PC-9 (cell line): ENCODE data around the gene TBX5. TPM values are rescaled to one million over a fixed set of nuclear protein-coding genes. Genes with fewer than 3 reads are reported as not detected.

Experiments used
- BruUV-seq: library from RNA; stranded (reverse); fragments of 400-500 nt; replicated peaks from 2 replicates; lab custom pipeline; 2021; lab: Mats Ljungman, UMichigan
- CTCF ChIA-PET: fragments of 300-600 bp; sonication (Branson Sonifier 250); formaldehyde crosslinking; loops from one replicate; lab custom pipeline; 2022; ENCODE audit warnings: antibody characterized with exemption; lab: Charles Lee
- POLR2A ChIA-PET: fragments of 300-600 bp; sonication (Branson Sonifier 250); formaldehyde crosslinking; loops from one replicate; lab custom pipeline; 2022; ENCODE audit warnings: antibody characterized with exemption; ENCODE audit not compliant: unreplicated experiment; lab: Charles Lee
- DNase-seq, 2 experiments: peaks; one replicate each; pipeline versions ENCODE4 v3.0.0 to v3.0.0-alpha.2; 2015 to 2022; ENCODE audit warnings: mixed read lengths in 1 of 2
- H2AFZ ChIP-seq: fragments of 200-600 bp; sonication (generic); 2 replicates; pipeline ENCODE4 v1.8.1; 2017; ENCODE audit warnings: antibody characterized with exemption
- H3F3A ChIP-seq: fragments of 200-600 bp; sonication (generic); 2 replicates; pipeline ENCODE4 v1.8.1; 2017; ENCODE audit warnings: antibody characterized with exemption, mild to moderate bottlenecking, low read depth; ENCODE audit not compliant: insufficient read depth
- H3K27ac ChIP-seq: fragments of 200-600 bp; sonication (generic); 2 replicates; pipeline ENCODE4 v1.6.1; 2016; ENCODE audit warnings: mixed run types
- H3K27me3 ChIP-seq: fragments of 200-600 bp; sonication (generic); 2 replicates; pipeline ENCODE4 v1.6.1; 2016; ENCODE audit warnings: low read depth, mixed run types; ENCODE audit not compliant: insufficient read depth
- H3K36me3 ChIP-seq: fragments of 200-600 bp; sonication (generic); 2 replicates; pipeline ENCODE4 v1.6.1; 2016; ENCODE audit warnings: low read depth, mixed run types
- H3K4me1 ChIP-seq: fragments of 200-600 bp; sonication (generic); replicated peaks from 2 replicates; pipeline ENCODE4 v1.6.1; 2016; ENCODE audit warnings: mixed run types; ENCODE audit not compliant: insufficient read depth
- H3K4me2 ChIP-seq: fragments of 200-600 bp; sonication (generic); 2 replicates; pipeline ENCODE4 v1.6.1; 2017; ENCODE audit warnings: mixed run types
- H3K4me3 ChIP-seq: fragments of 200-600 bp; sonication (generic); 2 replicates; pipeline ENCODE4 v1.6.1; 2016; ENCODE audit warnings: mixed run types
- H3K79me2 ChIP-seq: fragments of 200-600 bp; sonication (generic); 2 replicates; pipeline ENCODE4 v1.6.1; 2017; ENCODE audit warnings: low read depth, mixed run types
- H3K9me2 ChIP-seq: fragments of 200-600 bp; sonication (generic); 2 replicates; pipeline ENCODE4 v1.8.1; 2017; ENCODE audit warnings: mild to moderate bottlenecking; ENCODE audit not compliant: insufficient read depth
- H3K9me3 ChIP-seq: fragments of 200-600 bp; sonication (generic); 2 replicates; pipeline ENCODE4 v1.8.1; 2016; ENCODE audit warnings: low read depth; ENCODE audit not compliant: insufficient read depth
- H4K20me1 ChIP-seq: fragments of 200-600 bp; sonication (generic); 2 replicates; pipeline ENCODE4 v1.8.1; 2017; ENCODE audit not compliant: insufficient read depth
- CTCF ChIP-seq: fragments of 200-600 bp; sonication (generic); conservative IDR thresholded peaks from 2 replicates; pipeline ENCODE4 v1.6.1; 2017; ENCODE audit warnings: mixed run types, antibody characterized with exemption, mild to moderate bottlenecking, moderate library complexity
- EZH2 ChIP-seq: fragments of 200-600 bp; sonication (generic); IDR thresholded peaks from 2 replicates; pipeline ENCODE4 v1.8.0; 2017; ENCODE audit warnings: antibody characterized with exemption, low read depth
- intact Hi-C: fragments of 100-400 bp; cut with micrococcal nuclease; formaldehyde crosslinking; loops from one replicate; pipeline ENCODE4 v1.10.0; 2022; ENCODE audit not compliant: unreplicated experiment
- total RNA-seq: library from RNA; stranded (reverse); gene quantifications from 2 replicates; pipeline ENCODE4 v1.2.3, GENCODE V29; 2021

The TBX5 gene
- total RNA-seq, 1 experiment from 2014 or later = not detected

- DNase-seq = no peak
- H3K4me3 ChIP-seq = no peak overlapping the region
- intact Hi-C loops = no loop called here
- no peaks in the 10 kb centered on the region for H3F3A ChIP-seq
- no peaks in the 10 kb centered on the region for H3K36me3 ChIP-seq
- no peaks in the 10 kb centered on the region for H3K79me2 ChIP-seq
- peaks cover 45% of the 10 kb centered on the region for H3K27me3 ChIP-seq
- H3K4me2 ChIP-seq = no peak overlapping the region
- TF ChIP-seq CTCF (no peak), EZH2 (no peak)
- no peak overlapping the region for H2AFZ ChIP-seq
- BruUV-seq = no TSS peak
- no peaks in the 10 kb centered on the region for H3K9me2 ChIP-seq
- H3K4me1 ChIP-seq = no peaks in the 10 kb centered on the region
- no peaks in the 10 kb centered on the region for H4K20me1 ChIP-seq
- H3K27ac ChIP-seq = no peak overlapping the region
- ChIA-PET POLR2A (no interaction called here), CTCF (no interaction called here)
- no peaks in the 10 kb centered on the region for H3K9me3 ChIP-seq
Observed at GRCh38 chr12:114371250-114371649, 34.7 kb downstream of the TBX5 start.

- no peaks in the 10 kb centered on the region for H4K20me1 ChIP-seq
- peaks cover 45% of the 10 kb centered on the region for H3K27me3 ChIP-seq
- no peaks in the 10 kb centered on the region for H3K9me3 ChIP-seq
- TF ChIP-seq CTCF (no peak), EZH2 (no peak)
- BruUV-seq = no TSS peak
- H3K36me3 ChIP-seq = no peaks in the 10 kb centered on the region
- no peaks in the 10 kb centered on the region for H3K9me2 ChIP-seq
- POLR2A ChIA-PET = no interaction called here
- no peak overlapping the region for H3K4me2 ChIP-seq
- no peak overlapping the region for H2AFZ ChIP-seq
- no peak overlapping the region for H3K27ac ChIP-seq
- CTCF ChIA-PET = no interaction called here
- no peaks in the 10 kb centered on the region for H3K4me1 ChIP-seq
- H3K4me3 ChIP-seq = no peak overlapping the region
- H3K79me2 ChIP-seq = no peaks in the 10 kb centered on the region
- DNase-seq = no peak
- intact Hi-C loops = no loop called here
- H3F3A ChIP-seq = no peaks in the 10 kb centered on the region
Observed at GRCh38 chr12:114368685-114369452, 37.1 kb downstream of the TBX5 start.

- no peak overlapping the region for H3K4me3 ChIP-seq
- H3K4me1 ChIP-seq = no peaks in the 10 kb centered on the region
- TF ChIP-seq CTCF (no peak), EZH2 (no peak)
- BruUV-seq = no TSS peak
- DNase-seq = no peak
- no peaks in the 10 kb centered on the region for H4K20me1 ChIP-seq
- no peaks in the 10 kb centered on the region for H3K79me2 ChIP-seq
- POLR2A ChIA-PET = no interaction called here
- H2AFZ ChIP-seq = no peak overlapping the region
- H3K27ac ChIP-seq = no peak overlapping the region
- CTCF ChIA-PET = no interaction called here
- no peaks in the 10 kb centered on the region for H3K36me3 ChIP-seq
- no peaks in the 10 kb centered on the region for H3K9me2 ChIP-seq
- no peak overlapping the region for H3K4me2 ChIP-seq
- H3F3A ChIP-seq = no peaks in the 10 kb centered on the region
- no peaks in the 10 kb centered on the region for H3K27me3 ChIP-seq
- H3K9me3 ChIP-seq = no peaks in the 10 kb centered on the region
- intact Hi-C loops = no loop called here
Observed at GRCh38 chr12:114361992-114362391, 44.0 kb downstream of the TBX5 start.
